H1 (cell line): ENCODE data around the gene LPCAT1.

Experiments
- CREB1 ChIP-seq: IDR thresholded peaks from 2 replicates; pipeline ENCODE4 v1.6.1; 2012; ENCODE audit warnings: inconsistent platforms
- EGR1 ChIP-seq: IDR thresholded peaks from 2 replicates; pipeline ENCODE4 v1.6.1; 2011; ENCODE audit warnings: low read depth, low read length, borderline replicate concordance
- JUN ChIP-seq: IDR thresholded peaks from 2 replicates; pipeline ENCODE4 v1.6.1; 2011; ENCODE audit warnings: low read depth, mild to moderate bottlenecking, improper control_type of control experiment, low read length
- KDM1A ChIP-seq: fragments of 200-600, 300-600 bp; sonication (generic); IDR thresholded peaks from 2 replicates; pipeline ENCODE4 v1.7.1; 2016; ENCODE audit warnings: mild to moderate bottlenecking, low read length, borderline replicate concordance
- POLR2A ChIP-seq, 2 experiments: IDR thresholded peaks; 1 replicate in 1 of 2; 2 replicates in 1 of 2; pipeline ENCODE4 v1.6.1; 2011; ENCODE audit warnings: low read depth in 2 of 2, low read length in 2 of 2, mild to moderate bottlenecking in 2 of 2; ENCODE audit errors: control extremely low read depth in 1 of 2
- SIN3A ChIP-seq, 2 experiments: IDR thresholded peaks in 1 of 2; conservative IDR thresholded peaks in 1 of 2; 2 replicates each; pipeline ENCODE4 v1.6.1; 2011 to 2012; ENCODE audit warnings: low read length in 2 of 2, improper control_type of control experiment in 1 of 2, low read depth in 1 of 2, mild to moderate bottlenecking in 1 of 2
- SP4 ChIP-seq: IDR thresholded peaks from 2 replicates; pipeline ENCODE4 v1.6.1; 2012; ENCODE audit warnings: low read length, inconsistent platforms
- TF ChIP-seq, protein P1 (sequence below), 3 experiments: IDR thresholded peaks; 1 replicate in 2 of 3; 2 replicates in 1 of 3; pipeline versions ENCODE4 v1.5.1 to v1.6.1; 2011; ENCODE audit warnings: low read length in 3 of 3, mild to moderate bottlenecking in 3 of 3, inconsistent platforms in 2 of 3, low read depth in 1 of 3, moderate library complexity in 1 of 3; ENCODE audit not compliant: insufficient read depth in 1 of 3; ENCODE audit errors: control extremely low read depth in 1 of 3

DNA sequence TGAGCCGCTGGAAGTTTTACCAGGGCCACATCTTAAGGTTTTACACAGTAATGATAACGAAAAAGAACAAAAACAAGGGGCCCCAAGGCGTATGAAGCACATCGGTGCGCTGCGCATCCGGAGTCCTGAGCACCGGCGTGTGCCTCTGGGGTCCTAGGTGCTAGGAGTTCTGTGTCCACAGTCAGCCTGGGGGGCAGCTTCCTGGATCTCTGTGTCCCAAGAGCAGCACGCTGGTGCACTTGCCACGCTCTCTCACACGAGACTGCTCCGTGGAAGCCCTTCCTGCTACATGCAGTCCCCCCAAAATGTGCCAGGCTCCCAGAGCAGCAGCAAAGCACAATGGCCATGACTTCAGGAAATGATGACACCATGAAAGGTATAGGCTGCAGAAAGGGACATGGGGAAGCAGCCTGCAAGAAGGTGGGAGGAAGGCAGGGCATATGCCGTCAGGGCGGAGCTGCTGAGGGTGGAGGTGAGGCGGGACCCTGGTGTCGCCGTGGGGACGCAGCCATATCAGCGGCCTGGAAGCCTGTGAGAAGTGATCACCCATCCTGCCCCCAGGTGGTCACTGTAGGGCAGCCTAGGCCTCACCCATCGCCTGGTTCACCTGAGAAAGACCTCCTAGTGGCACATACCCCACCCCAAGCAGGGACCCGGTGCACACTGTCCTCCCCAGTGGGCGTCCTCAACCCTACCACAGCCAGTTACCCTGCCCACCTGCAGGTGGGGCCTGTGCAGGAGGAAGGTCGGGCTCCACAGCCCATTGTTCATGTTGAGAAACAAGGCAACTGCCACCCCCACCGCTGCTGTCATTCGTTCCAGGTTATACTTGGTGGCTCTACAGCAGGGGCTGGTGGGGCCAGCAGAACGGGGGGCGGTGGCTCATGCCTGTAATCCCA, 54.9 kb downstream of the LPCAT1 start:
- TF ChIP-seq CREB1, result no peak
- TF ChIP-seq POLR2A (IDR thresholded peaks at IDR 0.05; ENCODE audit: control extremely low read depth in 1 of 2, low read depth in 2 of 2, low read length in 2 of 2), result no peak
- no peak for TF ChIP-seq SIN3A (conservative IDR thresholded peaks at IDR 0.05 in 1 of 2, IDR thresholded peaks at IDR 0.05 in 1 of 2; ENCODE audit: low read depth in 1 of 2, low read length in 2 of 2)
- TF ChIP-seq EGR1, result no peak
- TF ChIP-seq, protein P1, sequence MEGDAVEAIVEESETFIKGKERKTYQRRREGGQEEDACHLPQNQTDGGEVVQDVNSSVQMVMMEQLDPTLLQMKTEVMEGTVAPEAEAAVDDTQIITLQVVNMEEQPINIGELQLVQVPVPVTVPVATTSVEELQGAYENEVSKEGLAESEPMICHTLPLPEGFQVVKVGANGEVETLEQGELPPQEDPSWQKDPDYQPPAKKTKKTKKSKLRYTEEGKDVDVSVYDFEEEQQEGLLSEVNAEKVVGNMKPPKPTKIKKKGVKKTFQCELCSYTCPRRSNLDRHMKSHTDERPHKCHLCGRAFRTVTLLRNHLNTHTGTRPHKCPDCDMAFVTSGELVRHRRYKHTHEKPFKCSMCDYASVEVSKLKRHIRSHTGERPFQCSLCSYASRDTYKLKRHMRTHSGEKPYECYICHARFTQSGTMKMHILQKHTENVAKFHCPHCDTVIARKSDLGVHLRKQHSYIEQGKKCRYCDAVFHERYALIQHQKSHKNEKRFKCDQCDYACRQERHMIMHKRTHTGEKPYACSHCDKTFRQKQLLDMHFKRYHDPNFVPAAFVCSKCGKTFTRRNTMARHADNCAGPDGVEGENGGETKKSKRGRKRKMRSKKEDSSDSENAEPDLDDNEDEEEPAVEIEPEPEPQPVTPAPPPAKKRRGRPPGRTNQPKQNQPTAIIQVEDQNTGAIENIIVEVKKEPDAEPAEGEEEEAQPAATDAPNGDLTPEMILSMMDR (IDR thresholded peaks at IDR 0.05; ENCODE audit: control extremely low read depth in 1 of 3, insufficient read depth in 1 of 3, low read depth in 1 of 3, low read length in 3 of 3), result peak in 1 of 3 experiments; percentile 17; a peak in 1 of 4 replicates
- TF ChIP-seq SP4, result no peak
- TF ChIP-seq JUN, result no peak
- no peak for TF ChIP-seq KDM1A
